SJSA1 (cell line): Measurements from ENCODE around the gene TUT1. TPM values are rescaled to one million over a fixed set of nuclear protein-coding genes. Genes with fewer than 3 reads are reported as not detected.
A peak's percentile ranks its signal among the peaks of the same experiment; 100 is the strongest.
"Not testable (repeated sequence)": the region's sequence is repeated elsewhere in the genome, so short reads cannot be mapped to it uniquely, and the experiment has no call there.

ENCODE experiments used
- DNase-seq, 2 experiments: peaks; one replicate each; pipeline ENCODE4 v3.0.0-alpha.2; 2015 to 2020; ENCODE audit warnings: low spot score in 2 of 2, low read depth in 1 of 2
- H3K27ac ChIP-seq: fragments of 250-450 bp; sonication (Bioruptor Pico); 2 replicates; pipeline ENCODE4 v1.5.1; 2020; ENCODE audit warnings: mild to moderate bottlenecking, moderate library complexity
- H3K27me3 ChIP-seq: fragments of 250-450 bp; sonication (Bioruptor Pico); replicated peaks from 2 replicates; pipeline ENCODE4 v1.5.1; 2020; ENCODE audit warnings: mild to moderate bottlenecking, moderate library complexity
- H3K36me3 ChIP-seq: fragments of 250-450 bp; sonication (Bioruptor Pico); 2 replicates; pipeline ENCODE4 v1.5.1; 2020; ENCODE audit warnings: mild to moderate bottlenecking
- H3K4me1 ChIP-seq: fragments of 250-450 bp; sonication (Bioruptor Pico); replicated peaks from 2 replicates; pipeline ENCODE4 v1.6.1; 2021; ENCODE audit warnings: mild to moderate bottlenecking
- H3K4me3 ChIP-seq: fragments of 250-450 bp; sonication (Bioruptor Pico); 2 replicates; pipeline ENCODE4 v1.5.1; 2020; ENCODE audit warnings: mild to moderate bottlenecking
- H3K9me3 ChIP-seq: fragments of 250-450 bp; sonication (Bioruptor Pico); replicated peaks from 2 replicates; pipeline ENCODE4 v1.5.1; 2020; ENCODE audit warnings: mild to moderate bottlenecking
- total RNA-seq: library from RNA; depleted of rRNA; stranded (reverse); fragments of >200 nt; shearing (Covaris generic); gene quantifications from 2 replicates; pipeline ENCODE4 v1.2.3, GENCODE V29; 2014

Gene TUT1
- total RNA-seq, 1 experiment from 2014 or later: 8.5 TPM

DNA sequence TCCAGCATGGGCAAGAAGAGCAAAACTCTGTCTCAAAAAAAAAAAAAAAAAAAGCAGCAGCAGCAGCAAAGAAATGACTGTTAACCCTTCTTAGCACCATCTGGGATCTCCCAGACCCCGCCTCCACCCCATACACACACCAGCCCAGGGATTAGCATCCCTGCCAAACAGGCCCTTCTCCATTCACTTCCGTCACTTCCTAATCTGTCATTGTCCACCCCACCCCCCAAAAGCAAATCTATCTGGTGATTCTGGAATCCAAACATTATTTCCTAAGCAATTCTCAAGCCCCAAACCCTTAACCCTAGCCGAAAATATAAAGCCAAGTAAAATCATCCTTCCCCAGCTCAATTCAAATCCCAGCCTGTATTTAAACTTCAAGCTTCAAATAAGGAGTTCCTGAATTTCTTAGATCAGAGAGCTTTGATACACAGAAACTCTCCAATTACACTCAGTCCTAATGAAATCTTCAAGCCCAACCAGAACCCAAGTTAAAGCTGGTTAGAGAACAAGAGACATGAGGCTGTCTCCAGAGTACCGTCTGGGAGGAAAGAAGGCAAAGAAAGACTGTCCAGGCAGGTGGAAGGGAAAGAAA lies 38.7 kb downstream of the TUT1 start:
- H3K4me1 ChIP-seq: peaks cover 84% of the 10 kb centered on the region
- DNase-seq: no peak
- no peaks in the 10 kb centered on the region for H3K27me3 ChIP-seq

DNA sequence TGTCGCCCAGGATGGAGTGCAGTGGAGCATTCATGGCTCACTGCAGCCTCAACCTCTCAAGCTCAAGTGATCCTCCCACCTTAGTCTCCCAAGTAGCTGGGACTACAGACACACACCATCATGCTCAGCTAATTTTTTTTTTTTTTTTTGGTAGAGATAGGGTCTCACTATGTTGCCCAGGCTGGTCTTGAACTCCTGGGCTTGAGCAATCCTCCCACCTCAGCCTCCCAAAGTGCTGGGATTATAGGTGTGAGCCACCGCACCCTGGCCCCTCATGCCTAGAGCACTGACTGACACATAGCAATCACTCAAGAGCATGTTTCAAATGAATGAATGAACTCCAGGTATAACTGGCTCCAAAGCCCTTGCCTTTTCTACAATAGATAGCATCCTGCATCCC lies 40.8 kb downstream of the TUT1 start:
- H3K27me3 ChIP-seq, H3K27ac ChIP-seq, H3K9me3 ChIP-seq, H3K4me3 ChIP-seq, DNase-seq: not testable (repeated sequence)
- Histone ChIP-seq H3K36me3 (peaks cover 12% of the 10 kb centered on the region), H3K4me1 (peaks cover 71% of the 10 kb centered on the region)

More for the DNA sequence above, 38.7 kb downstream of the TUT1 start:
- H3K9me3 ChIP-seq: no peaks in the 10 kb centered on the region
- peaks cover 13% of the 10 kb centered on the region for H3K36me3 ChIP-seq
- peak overlapping the region; percentile 10 for H3K4me3 ChIP-seq
- H3K27ac ChIP-seq: peak overlapping the region; percentile 96

DNA sequence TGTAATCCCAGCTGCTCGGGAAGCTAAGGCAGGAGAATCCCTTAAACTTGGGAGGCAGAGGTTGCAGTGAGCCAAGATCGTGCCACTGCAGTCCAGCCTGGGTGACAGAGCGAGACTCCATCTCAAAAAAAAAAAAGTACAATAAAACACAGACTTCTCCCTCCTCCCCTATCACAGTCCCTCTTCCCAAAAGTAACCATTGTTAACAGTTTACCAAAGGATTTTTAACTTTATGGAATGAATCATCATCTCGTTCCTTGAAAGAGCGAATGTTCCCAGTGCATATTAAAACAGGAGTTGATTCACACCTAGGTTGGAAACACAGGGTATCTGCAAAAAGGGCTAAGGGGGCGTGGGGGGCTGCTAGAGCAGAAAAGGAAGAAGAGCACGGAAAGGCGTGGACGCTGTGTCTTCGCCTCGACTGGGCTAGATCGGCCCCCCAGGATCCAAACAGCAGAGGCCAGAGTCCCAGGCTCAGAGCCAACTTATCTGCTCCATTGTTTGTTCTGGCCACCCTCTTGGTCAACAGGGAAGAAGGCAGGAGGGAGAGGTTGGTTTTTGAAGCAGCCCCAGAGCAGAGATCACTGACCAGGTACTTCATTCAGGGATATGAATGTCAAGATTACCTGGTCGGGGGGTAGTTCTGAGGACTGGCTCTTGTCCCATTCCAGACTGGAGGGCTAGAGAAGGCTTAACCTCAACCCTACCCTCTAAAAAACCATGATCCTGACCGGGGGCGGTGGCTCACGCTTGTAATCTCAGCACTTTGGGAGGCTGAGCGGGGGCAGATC lies 42.6 kb downstream of the TUT1 start:
- DNase-seq: peak; percentile 72 to 85

GRCh38 chr11:62547691-62548281 lies 43.5 kb downstream of the TUT1 start:
- peaks cover 32% of the 10 kb centered on the region for H3K36me3 ChIP-seq
- peaks cover 70% of the 10 kb centered on the region for H3K4me1 ChIP-seq
- no peaks in the 10 kb centered on the region for H3K9me3 ChIP-seq
- DNase-seq: peak in 1 of 2 experiments; percentile 29
- H3K27me3 ChIP-seq: no peaks in the 10 kb centered on the region
- no peak overlapping the region; the same call in 1 of the 2 replicates for H3K4me3 ChIP-seq
- H3K27ac ChIP-seq: no peak overlapping the region

More for the DNA sequence above, 42.6 kb downstream of the TUT1 start:
- Histone ChIP-seq H3K9me3 (no peaks in the 10 kb centered on the region), H3K27me3 (no peaks in the 10 kb centered on the region), H3K4me1 (peaks cover 70% of the 10 kb centered on the region), H3K4me3 (peak overlapping the region; percentile 6; the same call in 1 of the 2 replicates), H3K36me3 (peaks cover 23% of the 10 kb centered on the region), H3K27ac (peak overlapping the region; percentile 27)

GRCh38 chr11:62546929-62547625 lies 44.2 kb downstream of the TUT1 start:
- peak overlapping the region; percentile 92 for H3K4me3 ChIP-seq
- H3K27me3 ChIP-seq: no peaks in the 10 kb centered on the region
- H3K9me3 ChIP-seq: no peaks in the 10 kb centered on the region
- peaks cover 70% of the 10 kb centered on the region for H3K4me1 ChIP-seq
- DNase-seq: peak; percentile 33 to 59
- peaks cover 38% of the 10 kb centered on the region for H3K36me3 ChIP-seq
- peak overlapping the region; percentile 67; the same call in 1 of the 2 replicates for H3K27ac ChIP-seq

DNA sequence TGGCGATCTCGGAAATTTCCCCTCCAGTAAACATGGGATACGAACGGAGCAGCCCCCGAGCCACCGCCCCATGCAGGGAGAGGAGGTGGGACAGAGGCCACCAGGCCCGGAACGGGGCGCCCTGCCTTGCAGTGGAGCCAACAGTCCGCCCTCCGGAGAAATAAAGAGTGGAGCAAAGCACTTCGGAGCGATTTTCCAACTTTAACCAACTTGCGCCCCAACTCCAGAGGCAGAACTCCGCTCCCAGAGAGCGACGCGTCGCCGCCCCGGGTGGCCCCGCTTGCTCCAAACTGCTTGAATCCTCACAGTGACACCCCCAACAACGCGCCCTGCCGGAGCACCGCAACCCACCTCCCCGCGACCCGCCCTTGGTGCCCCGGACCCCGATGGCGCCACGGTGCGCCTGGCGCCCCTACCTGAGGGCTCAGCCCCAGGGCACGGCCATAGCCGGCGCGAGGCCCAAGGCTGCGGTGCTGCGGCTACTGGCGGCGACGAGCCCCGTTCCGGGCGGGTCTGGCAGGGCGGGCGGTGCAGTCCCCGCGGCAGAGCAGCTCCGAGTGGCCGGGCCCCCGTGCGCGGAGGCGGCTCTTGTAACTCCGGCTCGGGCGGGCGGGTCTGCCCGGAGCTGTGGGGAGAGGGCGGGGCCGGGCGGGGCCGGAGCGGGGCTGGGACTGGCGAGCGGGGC lies 44.9 kb downstream of the TUT1 start, which contains the start of gene AHNAK:
AHNAK (minus strand) TSS at position 563 of the 685 bp plus-strand sequence. CDS start 10,708 bp downstream, outside the sequence.
- H3K9me3 ChIP-seq: no peaks in the 10 kb centered on the region
- peak in 1 of 2 experiments; percentile 84 for DNase-seq
- no peaks in the 10 kb centered on the region for H3K27me3 ChIP-seq
- peak within 1 kb of the TSS; percentile 67 for H3K27ac ChIP-seq
- peaks cover 45% of the 10 kb centered on the region for H3K36me3 ChIP-seq
- H3K4me3 ChIP-seq: peak within 1 kb of the TSS; percentile 92
- H3K4me1 ChIP-seq: peaks cover 70% of the 10 kb centered on the region

DNA sequence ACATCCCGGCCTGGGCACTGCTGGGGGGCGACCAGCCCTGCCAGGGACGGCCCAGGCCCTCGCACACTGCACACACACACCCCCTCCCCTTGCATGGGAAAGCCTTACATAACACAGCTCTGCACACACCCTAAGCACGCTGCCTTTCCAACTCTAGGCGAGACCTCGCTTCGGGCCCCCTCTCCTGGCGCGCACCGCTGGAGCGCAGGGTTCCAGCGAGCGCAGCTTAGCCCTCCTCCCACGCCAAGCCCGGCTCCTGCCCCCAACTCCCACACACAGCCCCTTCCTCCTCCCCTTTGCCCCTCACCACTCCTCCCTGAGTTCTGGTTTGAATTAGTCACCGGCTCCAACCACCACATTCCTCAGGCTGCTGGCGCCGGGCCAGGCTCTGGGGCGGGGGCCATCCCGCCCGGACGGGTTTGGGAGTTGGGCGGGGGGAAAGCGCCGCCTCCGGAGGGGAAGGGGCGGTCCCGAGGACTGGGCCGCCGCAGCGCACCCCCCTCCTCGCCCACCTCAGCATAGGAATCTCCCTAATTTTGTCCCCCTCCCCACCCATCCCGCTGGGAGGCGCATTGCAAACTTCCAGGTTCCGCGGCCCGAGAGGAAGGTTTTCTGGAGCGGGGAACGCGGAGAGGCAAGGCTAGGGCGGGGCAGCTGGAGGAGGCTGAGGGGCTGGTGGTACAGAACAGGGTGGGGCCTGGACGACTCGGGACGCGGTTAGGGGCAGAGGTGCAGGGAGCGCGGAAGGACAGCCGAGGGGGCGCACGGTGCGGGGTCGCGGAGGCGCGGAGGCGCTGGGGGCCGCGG lies 45.7 kb downstream of the TUT1 start:
- H3K27ac ChIP-seq: peak overlapping the region; percentile 67
- peak overlapping the region; percentile 92 for H3K4me3 ChIP-seq
- H3K4me1 ChIP-seq: peaks cover 74% of the 10 kb centered on the region
- peak; percentile 98 to 100 for DNase-seq
- no peaks in the 10 kb centered on the region for H3K9me3 ChIP-seq
- H3K36me3 ChIP-seq: peaks cover 52% of the 10 kb centered on the region
- no peaks in the 10 kb centered on the region for H3K27me3 ChIP-seq

- Histone ChIP-seq H3K4me1 (peaks cover 81% of the 10 kb centered on the region), H3K36me3 (peaks cover 56% of the 10 kb centered on the region), H3K27me3 (no peaks in the 10 kb centered on the region), H3K4me3 (peak overlapping the region; percentile 92), H3K9me3 (no peaks in the 10 kb centered on the region), H3K27ac (peak overlapping the region; percentile 67)
- DNase-seq: peak; percentile 60 to 64
Measured at GRCh38 chr11:62544581-62545436, 46.5 kb downstream of the TUT1 start.

GRCh38 chr11:62543680-62544444 lies 47.5 kb downstream of the TUT1 start:
- no peaks in the 10 kb centered on the region; the same call in 1 of the 2 replicates for H3K9me3 ChIP-seq
- H3K36me3 ChIP-seq: peaks cover 63% of the 10 kb centered on the region
- peak overlapping the region; percentile 92 for H3K4me3 ChIP-seq
- no peak for DNase-seq
- H3K27me3 ChIP-seq: no peaks in the 10 kb centered on the region
- H3K27ac ChIP-seq: peak overlapping the region; percentile 67
- H3K4me1 ChIP-seq: peaks cover 84% of the 10 kb centered on the region

DNA sequence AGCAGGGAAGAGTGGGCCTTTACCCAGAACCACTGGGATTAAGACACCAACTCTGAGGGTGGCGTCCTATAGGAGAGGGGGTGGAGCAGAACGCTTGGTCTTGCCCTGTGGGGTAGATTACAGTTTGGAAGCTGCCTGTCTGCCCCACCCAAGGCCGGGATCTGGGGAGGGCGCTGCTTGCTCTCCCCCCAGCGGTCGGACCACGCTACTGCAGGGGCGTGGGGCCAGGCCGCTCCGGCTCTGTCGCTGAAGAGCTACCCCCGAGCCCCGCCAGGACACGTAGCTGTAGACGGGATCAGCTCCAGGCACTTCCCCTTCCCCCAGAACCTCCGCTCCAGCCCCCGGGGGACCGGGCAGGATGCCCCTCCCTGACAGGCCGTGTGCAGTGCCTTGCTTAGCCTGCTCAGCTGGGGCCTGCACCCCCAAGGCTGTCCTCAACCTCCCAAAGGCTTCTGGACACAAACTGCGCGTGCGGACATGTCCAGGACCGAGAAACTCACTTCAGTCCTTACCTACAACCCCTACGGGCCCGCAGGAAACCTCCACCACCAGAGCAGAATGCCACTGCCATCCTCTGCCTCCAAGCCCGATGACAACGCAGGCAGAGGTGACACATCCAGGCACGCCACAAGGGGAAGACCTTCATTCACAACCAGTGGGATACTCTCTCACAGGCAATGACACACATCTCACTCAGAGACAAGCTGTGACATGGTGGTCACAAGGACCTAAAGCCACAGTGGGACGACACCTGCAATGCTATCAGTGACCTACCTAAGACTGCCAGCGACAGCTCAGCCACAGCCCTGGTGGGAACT lies 48.4 kb downstream of the TUT1 start:
- Histone ChIP-seq H3K36me3 (peaks cover 72% of the 10 kb centered on the region), H3K4me1 (peaks cover 84% of the 10 kb centered on the region), H3K27ac (peak overlapping the region; percentile 67), H3K27me3 (no peaks in the 10 kb centered on the region), H3K4me3 (peak overlapping the region; percentile 92), H3K9me3 (no peaks in the 10 kb centered on the region; the same call in 1 of the 2 replicates)
- peak; percentile 92 to 95 for DNase-seq
